Smooth muscle cell (in vitro differentiated cells): ENCODE results near the gene BNC2. TPM values are rescaled to one million over a fixed set of nuclear protein-coding genes. Genes with fewer than 3 reads are reported as not detected.

Experiments used
- DNase-seq: peaks from one replicate; lab custom pipeline; 2025; ENCODE audit not compliant: unreplicated experiment; lab: John Stamatoyannopoulos, UW
- H2AFZ ChIP-seq: fragments of 200-600 bp; sonication (generic); 2 replicates; pipeline ENCODE4 v1.6.0; 2016; ENCODE audit warnings: antibody characterized with exemption, low read depth, mild to moderate bottlenecking
- H3F3A ChIP-seq: fragments of 200-600 bp; sonication (generic); 2 replicates; pipeline ENCODE4 v1.6.0; 2017; ENCODE audit warnings: antibody characterized with exemption, low read depth
- H3K27ac ChIP-seq: fragments of 200-600 bp; sonication (generic); 2 replicates; pipeline ENCODE4 v1.5.1; 2016; ENCODE audit warnings: low read depth, mild to moderate bottlenecking
- H3K27me3 ChIP-seq: fragments of 200-600 bp; sonication (generic); 2 replicates; pipeline ENCODE4 v1.6.1; 2016; ENCODE audit warnings: low read depth, mild to moderate bottlenecking
- H3K36me3 ChIP-seq: fragments of 200-600 bp; sonication (generic); 2 replicates; pipeline ENCODE4 v1.5.1; 2016; ENCODE audit warnings: low read depth
- H3K4me1 ChIP-seq: fragments of 200-600 bp; sonication (generic); 2 replicates; pipeline ENCODE4 v1.5.1; 2016; ENCODE audit warnings: low read depth
- H3K4me2 ChIP-seq: fragments of 200-600 bp; sonication (generic); 2 replicates; pipeline ENCODE4 v1.6.0; 2016; ENCODE audit warnings: mild to moderate bottlenecking
- H3K4me3 ChIP-seq: fragments of 200-600 bp; sonication (generic); 2 replicates; pipeline ENCODE4 v1.5.1; 2016; ENCODE audit warnings: mild to moderate bottlenecking
- H3K79me2 ChIP-seq: fragments of 200-600 bp; sonication (generic); 2 replicates; pipeline ENCODE4 v1.6.0; 2016; ENCODE audit warnings: low read depth, mild to moderate bottlenecking
- H3K9ac ChIP-seq: fragments of 200-600 bp; sonication (generic); 2 replicates; pipeline ENCODE4 v1.6.0; 2016; ENCODE audit warnings: low read depth
- H3K9me3 ChIP-seq: fragments of 200-600 bp; sonication (generic); replicated peaks from 2 replicates; pipeline ENCODE4 v1.5.1; 2016; ENCODE audit warnings: low read depth
- H4K20me1 ChIP-seq: fragments of 200-600 bp; sonication (generic); 2 replicates; pipeline ENCODE4 v1.6.0; 2016; ENCODE audit warnings: low read depth
- CTCF ChIP-seq: fragments of 200-600 bp; sonication (generic); IDR thresholded peaks from 2 replicates; pipeline ENCODE4 v1.5.1; 2017; ENCODE audit warnings: borderline replicate concordance, mild to moderate bottlenecking, antibody characterized with exemption; ENCODE audit not compliant: insufficient read depth, poor library complexity, severe bottlenecking
- WGBS: methylation state at CpG from one replicate; pipeline ENCODE4 v1.1.7; 2016; ENCODE audit warnings: low lambda C conversion rate; 5-methylcytosine and 5-hydroxymethylcytosine counted together
- polyA plus RNA-seq: library from polyadenylated mRNA; unstranded; fragments of >200 nt; fragmentation: Nextera tagmentation; extraction: Ambion mirVana; gene quantifications from 2 replicates; pipeline ENCODE4 v1.2.1, GENCODE V29; 2016
- total RNA-seq: library from RNA; depleted of rRNA; stranded (reverse); fragments of >200 nt; gene quantifications from 2 replicates; pipeline ENCODE4 v1.2.3, GENCODE V29; 2014

The BNC2 gene
- total and polyA plus RNA-seq, 2 experiments from 2014 or later = 11.6 to 13.5 TPM

DNA sequence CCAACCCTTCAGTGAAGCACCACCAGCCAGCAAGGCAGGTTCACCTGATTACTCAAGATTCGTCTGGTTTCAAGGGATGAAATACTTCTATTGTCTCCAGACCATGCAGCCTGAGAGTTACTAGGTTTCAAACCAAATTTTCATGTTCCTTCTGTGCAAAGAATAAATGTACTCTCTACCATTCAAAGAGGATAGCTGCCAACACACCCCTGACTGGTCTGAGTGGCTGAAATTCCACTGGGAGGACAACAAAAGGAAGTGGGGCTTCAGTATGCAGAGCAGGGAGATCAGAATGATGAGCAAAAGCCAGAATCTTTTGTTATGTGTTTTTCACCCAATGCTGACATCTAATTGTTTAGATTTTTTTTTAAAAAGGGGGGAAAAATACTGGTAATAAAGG is 356.3 kb downstream of the BNC2 start:
- DNase-seq = no peak
- H3F3A ChIP-seq = peaks cover 6% of the 10 kb centered on the region
- H3K9me3 ChIP-seq = no peaks in the 10 kb centered on the region
- no peaks in the 10 kb centered on the region for H3K27me3 ChIP-seq
- no peak overlapping the region for H2AFZ ChIP-seq
- no peaks in the 10 kb centered on the region for H4K20me1 ChIP-seq
- no peak overlapping the region for H3K27ac ChIP-seq
- TF ChIP-seq CTCF = no peak
- no peaks in the 10 kb centered on the region for H3K79me2 ChIP-seq
- no peaks in the 10 kb centered on the region for H3K36me3 ChIP-seq
- H3K9ac ChIP-seq = no peak overlapping the region
- H3K4me3 ChIP-seq = no peak overlapping the region
- H3K4me2 ChIP-seq = no peak overlapping the region
- H3K4me1 ChIP-seq = peaks cover 33% of the 10 kb centered on the region
- 63% methylated on average over 1 of the region's 1 CpG for WGBS

GRCh38 chr9:16512281-16512680 is 358.2 kb downstream of the BNC2 start:
- no peak overlapping the region for H2AFZ ChIP-seq
- TF ChIP-seq CTCF = no peak
- peaks cover 33% of the 10 kb centered on the region for H3K4me1 ChIP-seq
- H3K79me2 ChIP-seq = no peaks in the 10 kb centered on the region
- no peak overlapping the region for H3K4me3 ChIP-seq
- H3K36me3 ChIP-seq = no peaks in the 10 kb centered on the region
- H3K27ac ChIP-seq = no peak overlapping the region
- H4K20me1 ChIP-seq = no peaks in the 10 kb centered on the region
- no peaks in the 10 kb centered on the region for H3K27me3 ChIP-seq
- H3K4me2 ChIP-seq = no peak overlapping the region
- no peak overlapping the region for H3K9ac ChIP-seq
- no peak for DNase-seq
- no peaks in the 10 kb centered on the region for H3K9me3 ChIP-seq
- 94% methylated on average over 4 of the region's 4 CpGs for WGBS
- peaks cover 6% of the 10 kb centered on the region for H3F3A ChIP-seq

GRCh38 chr9:16510482-16510881 is 360.0 kb downstream of the BNC2 start:
- DNase-seq = no peak
- H3K27me3 ChIP-seq = no peaks in the 10 kb centered on the region
- H3K4me1 ChIP-seq = peaks cover 23% of the 10 kb centered on the region
- H3F3A ChIP-seq = peaks cover 7% of the 10 kb centered on the region
- no peaks in the 10 kb centered on the region for H4K20me1 ChIP-seq
- H2AFZ ChIP-seq = no peak overlapping the region
- no peak overlapping the region for H3K9ac ChIP-seq
- TF ChIP-seq CTCF = no peak
- H3K36me3 ChIP-seq = no peaks in the 10 kb centered on the region
- H3K4me3 ChIP-seq = no peak overlapping the region
- WGBS = 98% methylated on average over 2 of the region's 2 CpGs
- H3K9me3 ChIP-seq = no peaks in the 10 kb centered on the region
- no peaks in the 10 kb centered on the region for H3K79me2 ChIP-seq
- no peak overlapping the region for H3K4me2 ChIP-seq
- H3K27ac ChIP-seq = no peak overlapping the region

GRCh38 chr9:16509997-16510396 is 360.5 kb downstream of the BNC2 start:
- no peaks in the 10 kb centered on the region for H4K20me1 ChIP-seq
- H3K4me3 ChIP-seq = no peak overlapping the region
- H3K27ac ChIP-seq = no peak overlapping the region
- no peak for TF ChIP-seq CTCF
- no peak for DNase-seq
- H3K9me3 ChIP-seq = no peaks in the 10 kb centered on the region
- H3K36me3 ChIP-seq = no peaks in the 10 kb centered on the region
- no peak overlapping the region for H3K9ac ChIP-seq
- H3K4me1 ChIP-seq = peaks cover 21% of the 10 kb centered on the region
- no peak overlapping the region for H3K4me2 ChIP-seq
- no peaks in the 10 kb centered on the region for H3K27me3 ChIP-seq
- no peaks in the 10 kb centered on the region for H3K79me2 ChIP-seq
- peaks cover 7% of the 10 kb centered on the region for H3F3A ChIP-seq
- WGBS = 48% methylated on average over 5 of the region's 5 CpGs
- no peak overlapping the region for H2AFZ ChIP-seq
